ENCODE data around the gene PRUNE2.

The PRUNE2 gene

DNA sequence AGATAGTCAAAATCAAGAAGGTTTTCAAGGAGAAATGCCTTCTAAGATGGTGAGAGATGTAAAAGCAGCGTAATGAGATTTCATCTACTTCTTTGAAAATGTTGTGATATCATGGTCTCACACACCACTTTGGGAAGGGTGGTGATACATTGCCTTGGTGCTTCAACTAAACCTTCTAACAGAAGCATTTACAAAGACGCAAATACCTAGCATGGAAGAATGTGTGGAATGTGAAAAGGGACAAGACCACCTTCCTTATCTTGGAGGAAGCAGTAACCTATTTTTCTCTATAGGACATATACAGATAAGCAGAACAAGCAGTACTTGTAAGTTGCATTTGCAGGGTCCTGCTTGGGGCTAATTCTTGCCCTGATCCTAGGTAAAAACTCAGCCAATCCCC is 102.8 kb downstream of the PRUNE2 start:
- Mint-ChIP-seq H3K27me3 (peaks cover 1% of the 10 kb centered on the region), H3K9me3 (no peaks in the 10 kb centered on the region), H3K27ac (no peak overlapping the region), H3K4me3 (no peak overlapping the region), H3K4me1 (no peaks in the 10 kb centered on the region)
- ATAC-seq (no peak), DNase-seq (no peak)

DNA sequence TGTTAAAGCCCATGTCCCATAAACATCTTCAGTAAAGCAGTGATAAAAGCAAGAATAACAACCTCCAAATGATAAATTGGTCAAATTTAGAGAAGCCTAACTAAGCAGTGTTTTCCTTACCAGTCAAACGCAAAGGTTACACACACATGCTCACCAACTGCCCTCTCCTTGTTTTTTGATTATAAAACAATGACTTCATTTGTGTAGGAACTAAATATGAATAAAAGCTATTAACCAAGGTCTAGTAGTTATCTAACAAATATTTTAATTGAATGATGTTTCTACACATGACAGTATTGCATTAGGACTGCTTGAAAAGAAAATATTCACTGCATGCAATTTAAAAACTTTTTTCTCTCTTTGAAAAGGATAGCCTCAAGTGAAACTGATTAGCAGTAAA is 105.0 kb downstream of the PRUNE2 start:
- Mint-ChIP-seq H3K27ac (no peak overlapping the region), H3K4me1 (no peaks in the 10 kb centered on the region), H3K4me3 (no peak overlapping the region), H3K27me3 (no peaks in the 10 kb centered on the region), H3K9me3 (no peaks in the 10 kb centered on the region)
- no peak for ATAC-seq
- DNase-seq: no peak

DNA sequence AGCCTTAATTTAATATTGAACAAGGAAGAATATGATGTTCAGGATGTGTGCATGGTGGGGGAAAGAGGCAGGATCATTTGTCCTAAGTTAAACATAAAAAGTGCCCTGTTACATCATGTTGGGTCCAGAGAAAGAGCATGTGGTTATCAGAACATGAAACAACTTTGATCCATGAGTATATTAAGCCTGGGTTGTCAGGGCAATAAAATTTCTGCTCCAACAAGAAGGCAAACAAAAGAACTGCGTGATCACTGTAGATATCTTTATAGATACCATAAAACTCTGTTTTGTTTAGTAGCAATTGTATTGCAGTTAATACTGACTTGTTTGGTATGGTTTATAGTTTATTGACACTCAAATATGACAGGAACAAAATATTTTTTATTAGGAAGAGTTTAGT is 106.4 kb downstream of the PRUNE2 start:
- no peak overlapping the region for H3K27ac Mint-ChIP-seq
- H3K27me3 Mint-ChIP-seq: peaks cover 8% of the 10 kb centered on the region
- ATAC-seq: no peak
- DNase-seq: no peak
- H3K4me3 Mint-ChIP-seq: no peak overlapping the region
- H3K9me3 Mint-ChIP-seq: no peaks in the 10 kb centered on the region
- no peaks in the 10 kb centered on the region for H3K4me1 Mint-ChIP-seq

DNA sequence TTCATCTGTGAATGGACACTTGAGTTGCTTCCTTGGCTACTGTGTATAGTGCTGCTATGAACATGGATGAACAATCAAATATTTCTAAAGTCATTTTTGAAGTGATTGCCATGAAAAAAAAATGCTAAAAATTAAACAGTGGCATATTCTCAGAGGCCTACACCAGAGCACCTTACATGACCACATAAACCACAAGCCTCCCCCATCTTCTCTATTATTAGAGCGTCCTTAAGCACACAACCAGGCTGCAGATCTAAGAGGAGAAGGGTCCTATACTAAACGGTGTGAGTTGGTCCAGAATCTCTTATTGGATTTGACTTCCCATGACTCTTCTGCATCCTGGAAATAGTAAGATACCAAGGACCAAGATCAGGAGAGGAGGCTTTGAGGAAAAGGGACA is 107.4 kb downstream of the PRUNE2 start:
- no peak for ATAC-seq
- DNase-seq: no peak
- H3K27me3 Mint-ChIP-seq: peaks cover 8% of the 10 kb centered on the region
- no peaks in the 10 kb centered on the region for H3K4me1 Mint-ChIP-seq
- H3K27ac Mint-ChIP-seq: no peak overlapping the region
- no peak overlapping the region for H3K4me3 Mint-ChIP-seq
- H3K9me3 Mint-ChIP-seq: no peaks in the 10 kb centered on the region

DNA sequence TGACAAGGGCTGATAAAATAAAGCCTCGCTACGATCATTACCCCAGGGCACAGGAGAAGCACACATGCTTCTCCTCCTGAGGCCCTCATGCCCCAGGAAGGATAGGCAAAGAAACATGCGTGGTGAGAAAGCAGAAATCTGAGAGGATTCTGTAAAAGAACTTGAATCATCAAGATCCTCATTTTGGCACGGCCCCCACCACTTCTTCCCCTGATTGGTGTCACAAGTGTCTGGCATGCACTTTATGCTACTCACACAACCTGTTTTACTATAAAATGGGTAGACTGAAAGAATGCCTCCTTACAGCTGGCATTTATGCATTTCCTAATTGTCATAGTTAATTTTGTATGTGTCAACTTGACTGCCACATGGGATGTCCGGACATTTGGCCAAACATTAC is 109.6 kb downstream of the PRUNE2 start:
- Mint-ChIP-seq H3K4me3 (no peak overlapping the region), H3K27ac (no peak overlapping the region), H3K4me1 (no peaks in the 10 kb centered on the region), H3K9me3 (no peaks in the 10 kb centered on the region), H3K27me3 (peaks cover 8% of the 10 kb centered on the region)
- ATAC-seq (no peak), DNase-seq (no peak)

DNA sequence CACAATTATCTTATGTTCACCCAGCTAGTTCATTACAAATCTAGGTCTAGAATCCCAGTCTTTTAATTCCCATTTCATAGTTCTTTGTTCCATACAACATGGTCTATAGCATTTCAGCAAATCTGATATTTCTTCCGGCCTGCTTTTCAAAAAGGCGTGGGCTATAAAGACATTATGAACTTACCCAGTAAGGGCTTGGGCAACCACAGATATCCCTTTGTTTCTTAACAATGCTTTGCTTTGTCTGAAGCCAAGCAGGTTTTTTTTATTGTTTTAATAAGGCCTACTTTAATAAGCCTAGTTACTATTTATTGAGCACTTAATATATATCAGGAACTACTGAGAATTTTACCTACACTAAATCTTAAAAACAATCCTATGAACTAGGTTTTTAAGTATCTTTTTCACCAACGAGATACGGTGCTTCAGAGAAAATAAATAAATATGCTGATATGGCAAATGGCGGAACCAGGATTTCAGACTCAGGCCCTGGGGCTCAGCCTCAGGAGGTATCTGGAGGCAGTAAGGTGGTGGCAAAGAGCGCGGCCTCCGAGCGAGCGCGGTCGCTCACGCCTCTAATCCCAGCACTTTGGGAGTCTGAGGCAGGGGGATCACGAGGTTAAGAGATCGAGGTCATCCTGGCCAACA is 112.0 kb downstream of the PRUNE2 start:
- DNase-seq (no peak), ATAC-seq (no peak)
- no peak overlapping the region for H3K4me3 Mint-ChIP-seq
- no peaks in the 10 kb centered on the region for H3K4me1 Mint-ChIP-seq
- peaks cover 8% of the 10 kb centered on the region for H3K27me3 Mint-ChIP-seq
- no peaks in the 10 kb centered on the region for H3K9me3 Mint-ChIP-seq
- no peak overlapping the region for H3K27ac Mint-ChIP-seq

DNA sequence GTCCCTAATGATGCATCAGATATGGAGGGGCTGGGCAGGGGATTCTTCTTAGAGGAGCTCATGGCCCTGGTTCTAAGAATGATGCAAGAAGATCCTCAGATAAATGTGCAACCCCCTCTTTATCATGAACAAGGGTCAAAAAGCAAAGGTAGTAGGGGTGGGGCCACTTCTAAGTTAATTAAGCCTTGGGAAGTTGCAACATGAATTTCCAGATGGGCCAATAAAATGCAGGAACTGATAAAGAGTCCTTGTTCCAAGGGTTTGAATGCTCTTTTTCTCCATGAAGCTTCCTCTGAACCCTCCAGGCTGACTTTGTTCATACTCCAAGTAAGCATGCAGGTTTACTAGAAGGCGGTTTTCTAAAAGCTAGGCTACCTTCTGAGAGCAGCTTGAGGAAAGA is 116.1 kb downstream of the PRUNE2 start:
- Mint-ChIP-seq H3K4me1 (no peaks in the 10 kb centered on the region), H3K27ac (no peak overlapping the region), H3K9me3 (no peaks in the 10 kb centered on the region), H3K27me3 (peaks cover 17% of the 10 kb centered on the region), H3K4me3 (no peak overlapping the region)
- DNase-seq (no peak), ATAC-seq (no peak)

DNA sequence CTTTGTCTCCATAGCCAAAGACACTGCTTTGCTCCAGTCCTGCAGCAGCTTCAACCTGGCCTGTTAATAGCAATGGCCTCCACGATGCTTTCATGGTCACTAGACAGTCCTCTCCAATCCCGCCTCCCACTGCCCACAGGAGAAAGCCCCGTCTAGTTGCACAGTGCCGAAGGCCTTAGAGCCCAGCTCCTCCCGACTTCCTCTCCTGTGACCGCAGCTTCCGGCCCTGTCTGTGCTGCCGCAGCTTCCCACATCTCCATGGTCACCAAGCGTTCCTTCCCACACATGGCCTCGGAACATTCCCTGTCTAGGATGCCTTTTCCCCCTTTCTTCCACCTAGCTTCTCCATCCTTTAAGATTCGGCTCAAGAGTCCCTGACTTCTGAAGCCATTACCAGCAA is 118.2 kb downstream of the PRUNE2 start:
- Mint-ChIP-seq H3K4me1 (no peaks in the 10 kb centered on the region), H3K4me3 (no peak overlapping the region), H3K27ac (no peak overlapping the region), H3K27me3 (peaks cover 17% of the 10 kb centered on the region), H3K9me3 (no peaks in the 10 kb centered on the region)
- no peak for DNase-seq
- ATAC-seq: no peak

DNA sequence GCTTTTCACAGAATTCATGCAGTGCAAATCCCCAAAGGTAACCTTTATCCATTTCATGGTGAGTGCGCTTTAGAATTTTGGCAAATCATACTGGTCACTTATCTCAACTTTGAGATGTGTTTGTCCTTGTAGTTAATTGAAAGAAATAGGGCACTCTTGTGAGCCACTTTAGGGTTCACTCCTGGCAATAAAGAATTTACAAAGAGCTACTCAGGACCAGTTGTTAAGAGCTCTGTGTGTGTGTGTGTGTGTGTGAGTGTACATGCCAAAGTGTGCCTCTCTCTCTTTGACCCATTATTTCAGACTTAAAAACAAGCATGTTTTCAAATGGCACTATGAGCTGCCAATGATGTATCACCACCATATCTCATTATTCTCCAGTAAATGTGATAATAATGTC is 120.4 kb downstream of the PRUNE2 start:
- DNase-seq: no peak
- no peak overlapping the region for H3K27ac Mint-ChIP-seq
- no peak overlapping the region for H3K4me3 Mint-ChIP-seq
- H3K4me1 Mint-ChIP-seq: no peaks in the 10 kb centered on the region
- H3K27me3 Mint-ChIP-seq: peaks cover 17% of the 10 kb centered on the region
- ATAC-seq: no peak
- H3K9me3 Mint-ChIP-seq: no peaks in the 10 kb centered on the region

DNA sequence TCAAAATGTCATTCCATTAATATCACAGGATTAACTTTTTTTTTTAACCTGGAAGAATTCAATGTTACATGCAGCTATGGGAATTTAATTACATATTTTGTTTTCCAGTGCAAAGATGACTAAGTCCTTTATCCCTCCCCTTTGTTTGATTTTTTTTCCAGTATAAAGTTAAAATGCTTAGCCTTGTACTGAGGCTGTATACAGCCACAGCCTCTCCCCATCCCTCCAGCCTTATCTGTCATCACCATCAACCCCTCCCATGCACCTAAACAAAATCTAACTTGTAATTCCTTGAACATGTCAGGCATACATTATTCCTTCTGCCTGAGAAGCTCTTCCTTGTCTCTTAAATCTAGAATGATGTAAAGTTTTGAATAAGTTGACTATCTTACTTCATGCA is 121.0 kb downstream of the PRUNE2 start:
- no peaks in the 10 kb centered on the region for H3K9me3 Mint-ChIP-seq
- DNase-seq (no peak), ATAC-seq (no peak)
- H3K4me1 Mint-ChIP-seq: no peaks in the 10 kb centered on the region
- H3K27me3 Mint-ChIP-seq: peaks cover 17% of the 10 kb centered on the region
- no peak overlapping the region for H3K4me3 Mint-ChIP-seq
- peak overlapping the region in 1 of 2 donors; percentile 30 for H3K27ac Mint-ChIP-seq

DNA sequence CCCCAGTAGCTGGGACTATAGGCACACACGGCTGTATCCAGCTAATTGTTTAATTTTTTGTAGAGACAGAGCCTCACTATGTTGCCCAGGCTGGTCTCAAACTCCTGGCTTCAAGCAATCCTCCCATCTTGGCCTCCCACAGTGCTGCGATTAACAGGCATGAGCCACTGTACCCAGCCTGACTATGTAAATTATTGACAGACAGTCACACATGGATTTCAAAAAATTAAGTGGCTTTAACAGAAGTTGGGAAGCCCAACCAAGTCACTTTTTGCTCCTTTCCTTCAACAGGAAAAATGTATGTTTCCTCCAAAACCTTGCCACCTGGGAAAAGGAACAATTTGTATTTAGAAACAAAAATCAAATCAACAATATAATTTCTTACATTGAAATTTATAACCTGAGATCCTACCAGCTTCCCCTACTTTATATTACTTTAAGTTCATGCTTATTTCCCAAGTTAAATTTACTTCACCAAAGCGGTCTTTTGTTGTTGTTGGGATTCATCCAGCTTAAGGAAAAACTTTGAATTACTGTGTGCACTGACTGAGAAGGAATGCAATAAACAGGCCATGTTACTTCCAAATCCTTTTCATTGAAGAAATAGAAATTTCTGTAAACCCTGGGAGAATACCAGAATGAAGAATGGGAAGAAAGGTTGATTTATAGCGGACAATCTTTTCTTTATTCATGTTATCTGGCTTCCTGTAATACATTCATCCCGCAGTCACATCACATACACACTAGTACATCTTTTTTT is 133.0 kb downstream of the PRUNE2 start:
- Mint-ChIP-seq H3K9me3 (no peaks in the 10 kb centered on the region), H3K4me3 (no peak overlapping the region), H3K4me1 (no peaks in the 10 kb centered on the region), H3K27me3 (no peaks in the 10 kb centered on the region), H3K27ac (no peak overlapping the region)
- ATAC-seq (no peak), DNase-seq (no peak)

DNA sequence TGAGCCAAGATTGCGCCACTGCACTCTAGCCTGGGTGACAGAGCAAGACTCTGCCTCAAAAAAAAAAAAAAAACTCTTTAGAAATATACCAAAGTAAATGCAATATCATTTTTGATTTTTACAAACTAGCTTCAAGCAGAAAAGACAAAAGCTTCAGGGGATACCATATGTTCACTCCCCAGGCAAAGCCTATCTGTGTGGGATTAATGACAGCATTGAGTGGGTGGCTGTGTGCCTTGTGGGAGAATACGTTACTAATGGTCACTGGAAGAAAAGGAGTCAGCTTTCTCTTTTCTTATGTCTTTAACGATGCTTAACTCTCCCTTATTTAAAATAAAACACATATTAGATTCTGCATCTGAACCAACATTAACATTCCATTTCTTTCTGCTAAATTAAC is 139.8 kb downstream of the PRUNE2 start:
- Mint-ChIP-seq H3K4me3 (no peak overlapping the region), H3K4me1 (no peaks in the 10 kb centered on the region), H3K27me3 (no peaks in the 10 kb centered on the region), H3K9me3 (no peaks in the 10 kb centered on the region), H3K27ac (no peak overlapping the region)
- DNase-seq (no peak), ATAC-seq (no peak)

DNA sequence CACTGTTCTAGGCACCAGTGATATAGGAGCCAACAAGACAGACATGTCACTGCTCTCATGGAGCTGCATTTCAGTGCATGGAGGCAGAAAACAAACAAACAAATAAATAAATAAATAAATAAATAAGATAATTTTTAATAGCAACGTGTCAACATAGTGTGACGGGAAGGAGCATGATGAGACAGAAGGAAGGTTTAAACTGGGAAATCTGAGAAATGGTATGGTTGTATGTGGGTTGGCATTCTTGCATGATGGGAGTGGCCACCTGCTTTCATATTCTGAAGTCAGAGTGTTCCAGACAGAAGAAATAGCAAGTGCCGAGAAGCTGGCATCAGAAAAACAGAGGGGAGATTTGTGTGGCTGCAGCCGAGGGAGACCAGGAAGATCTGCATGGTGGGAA is 141.8 kb downstream of the PRUNE2 start, which contains the start of gene PCA3:
PCA3 (plus strand) TSS at position 301 of the 400 bp plus-strand sequence.
- Mint-ChIP-seq H3K4me1 (no peaks in the 10 kb centered on the region), H3K4me3 (no peak within 1 kb of the TSS), H3K27ac (no peak within 1 kb of the TSS), H3K27me3 (peaks cover 3% of the 10 kb centered on the region), H3K9me3 (no peaks in the 10 kb centered on the region)
- DNase-seq (no peak), ATAC-seq (no peak)

DNA sequence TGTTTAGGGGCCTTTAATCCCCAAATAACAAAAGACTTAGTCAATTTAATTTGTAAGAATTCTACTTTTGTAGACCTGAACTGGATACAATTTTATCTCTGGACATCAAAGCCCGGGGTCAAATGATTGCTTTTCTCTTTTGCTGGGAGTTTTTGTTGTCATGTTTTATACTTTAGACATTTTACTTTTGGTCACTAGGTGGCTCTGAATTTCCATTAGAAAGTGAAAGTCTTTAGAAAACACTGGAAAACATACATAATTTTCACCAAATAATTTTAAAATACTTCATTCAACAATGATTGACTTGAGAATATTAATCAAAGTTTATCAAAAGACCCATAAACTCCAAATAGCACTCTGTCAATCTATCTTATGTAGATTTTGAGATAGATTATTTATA is 144.5 kb downstream of the PRUNE2 start:
- no peak overlapping the region for H3K4me3 Mint-ChIP-seq
- no peak overlapping the region for H3K27ac Mint-ChIP-seq
- ATAC-seq (no peak), DNase-seq (no peak)
- no peaks in the 10 kb centered on the region for H3K9me3 Mint-ChIP-seq
- peaks cover 7% of the 10 kb centered on the region for H3K27me3 Mint-ChIP-seq
- no peaks in the 10 kb centered on the region for H3K4me1 Mint-ChIP-seq

DNA sequence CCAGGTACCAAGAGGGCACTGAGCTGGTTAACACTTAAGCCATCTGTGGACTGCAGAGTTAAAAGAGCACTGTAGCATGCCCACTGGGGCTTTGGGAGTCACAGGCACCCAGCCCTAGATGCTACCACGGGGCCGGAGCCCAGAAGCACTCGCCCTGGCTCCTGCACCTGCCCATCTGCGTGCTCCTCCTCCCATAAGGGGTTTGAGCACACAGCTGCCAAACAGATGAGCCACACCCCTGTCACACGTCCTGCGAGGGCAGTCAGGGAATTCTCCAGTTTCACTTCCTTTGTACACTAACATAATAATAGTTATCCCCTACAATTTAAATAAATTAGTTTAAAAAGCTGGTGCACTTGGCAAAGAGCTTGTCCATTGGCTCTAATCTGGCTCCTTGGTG is 146.2 kb downstream of the PRUNE2 start:
- Mint-ChIP-seq H3K4me3 (no peak overlapping the region), H3K27ac (peak overlapping the region in 1 of 2 donors; percentile 59), H3K9me3 (no peaks in the 10 kb centered on the region), H3K27me3 (peaks cover 7% of the 10 kb centered on the region), H3K4me1 (no peaks in the 10 kb centered on the region)
- ATAC-seq (no peak), DNase-seq (no peak)

DNA sequence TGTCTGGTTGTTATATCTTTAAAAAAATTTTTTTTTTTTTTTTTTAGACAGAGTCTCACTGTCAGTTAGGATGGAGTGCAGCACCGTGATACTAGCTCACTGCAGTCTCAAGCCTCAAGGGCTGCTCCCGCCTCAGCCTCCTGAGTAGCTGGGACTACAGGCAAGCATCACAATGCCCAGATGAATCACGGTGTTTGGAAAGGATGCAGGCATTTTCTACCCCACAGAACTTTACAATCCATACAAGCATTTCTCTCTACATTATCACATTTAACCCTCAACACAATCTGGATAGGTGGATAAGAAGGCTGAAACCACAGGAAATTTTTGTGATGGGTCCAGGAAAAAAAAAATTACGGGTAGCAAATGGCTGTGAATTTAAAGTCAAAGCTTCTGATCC is 147.4 kb downstream of the PRUNE2 start:
- DNase-seq: no peak
- Mint-ChIP-seq H3K27ac (no peak overlapping the region), H3K4me1 (no peaks in the 10 kb centered on the region), H3K27me3 (peaks cover 7% of the 10 kb centered on the region), H3K9me3 (no peaks in the 10 kb centered on the region), H3K4me3 (no peak overlapping the region)
- ATAC-seq: no peak
